WTC11 (cell line): ENCODE measurements around the gene MAN2B2. TPM values are rescaled to one million over a fixed set of nuclear protein-coding genes. Genes with fewer than 3 reads are reported as not detected.

ENCODE experiments used
- ATAC-seq: fragments of 200-7000 bp; cut with Tn5 transposase; 2 replicates; pipeline ENCODE4 v1.10.0; 2021; ENCODE audit warnings: mild to moderate bottlenecking, moderate library complexity
- Bru-seq: library from RNA; stranded (reverse); fragments of 400-500 nt; gene quantifications from one replicate; lab custom pipeline; 2021; lab: Mats Ljungman, UMichigan
- CTCF ChIA-PET: fragments of 300-600 bp; sonication (Branson Sonifier 250); formaldehyde crosslinking; loops from one replicate; lab custom pipeline; 2021; ENCODE audit warnings: antibody characterized with exemption; lab: Charles Lee
- POLR2A ChIA-PET: fragments of 350-600 bp; sonication (Branson Sonifier 250); formaldehyde crosslinking; loops from one replicate; lab custom pipeline; 2021; ENCODE audit warnings: antibody characterized with exemption; lab: Charles Lee
- DNase-seq: peaks from one replicate; pipeline ENCODE4 v3.0.0; 2021; ENCODE audit warnings: low spot score
- H3K27ac Mint-ChIP-seq: 2 replicates; pipeline ENCODE4 v1.8.0; 2021; ENCODE audit warnings: mixed read lengths
- H3K27me3 Mint-ChIP-seq: 2 replicates; pipeline ENCODE4 v1.8.0; 2021; ENCODE audit warnings: low read depth, mild to moderate bottlenecking, moderate library complexity, mixed read lengths
- H3K36me3 Mint-ChIP-seq: 2 replicates; pipeline ENCODE4 v1.8.0; 2021; ENCODE audit warnings: mixed read lengths
- H3K4me1 Mint-ChIP-seq: 2 replicates; pipeline ENCODE4 v1.8.0; 2022; ENCODE audit warnings: mixed read lengths
- H3K4me3 Mint-ChIP-seq: 2 replicates; pipeline ENCODE4 v1.8.0; 2021; ENCODE audit warnings: mild to moderate bottlenecking, moderate library complexity, mixed read lengths
- H3K9me3 Mint-ChIP-seq: 2 replicates; pipeline ENCODE4 v1.8.0; 2021; ENCODE audit warnings: mixed read lengths
- ESRRA ChIP-seq: sonication (generic); formaldehyde crosslinking; IDR thresholded peaks from 2 replicates; pipeline ENCODE4 v1.8.1; 2022; ENCODE audit warnings: mild to moderate bottlenecking, missing genetic modification reagents, borderline replicate concordance
- FOXP1 ChIP-seq: sonication (generic); formaldehyde crosslinking; IDR thresholded peaks from 2 replicates; pipeline ENCODE4 v1.8.0; 2022; ENCODE audit warnings: missing genetic modification reagents, mild to moderate bottlenecking, moderate library complexity, borderline replicate concordance
- GABPB1 ChIP-seq: sonication (generic); formaldehyde crosslinking; IDR thresholded peaks from 2 replicates; pipeline ENCODE4 v1.8.1; 2023; ENCODE audit warnings: mild to moderate bottlenecking, missing genetic modification reagents
- NFE2L1 ChIP-seq: sonication (generic); formaldehyde crosslinking; IDR thresholded peaks from 2 replicates; pipeline ENCODE4 v1.8.1; 2023; ENCODE audit warnings: missing genetic modification reagents
- NFYB ChIP-seq: sonication (generic); formaldehyde crosslinking; conservative IDR thresholded peaks from 2 replicates; pipeline ENCODE4 v1.8.0; 2022; ENCODE audit warnings: low read depth, missing genetic modification reagents
- RELA ChIP-seq: sonication (generic); formaldehyde crosslinking; IDR thresholded peaks from 2 replicates; pipeline ENCODE4 v1.8.1; 2022; ENCODE audit warnings: missing genetic modification reagents, mild to moderate bottlenecking, borderline replicate concordance
- SP1 ChIP-seq: sonication (generic); formaldehyde crosslinking; conservative IDR thresholded peaks from 2 replicates; pipeline ENCODE4 v1.8.1; 2022; ENCODE audit warnings: missing genetic modification reagents
- TEAD1 ChIP-seq: sonication (generic); formaldehyde crosslinking; IDR thresholded peaks from 2 replicates; pipeline ENCODE4 v1.8.0; 2022; ENCODE audit warnings: mild to moderate bottlenecking, missing genetic modification reagents
- TEAD4 ChIP-seq: sonication (generic); formaldehyde crosslinking; IDR thresholded peaks from 2 replicates; pipeline ENCODE4 v1.8.0; 2022; ENCODE audit warnings: mild to moderate bottlenecking, missing genetic modification reagents
- ZBTB21 ChIP-seq: sonication (generic); formaldehyde crosslinking; IDR thresholded peaks from 2 replicates; pipeline ENCODE4 v1.8.1; 2023; ENCODE audit warnings: mild to moderate bottlenecking, missing genetic modification reagents, borderline replicate concordance
- long read RNA-seq, 3 experiments: library from RNA in 1 of 3; library from capped mRNA in 1 of 3; library from polyadenylated mRNA in 1 of 3; unstranded in 2 of 3; stranded (forward) in 1 of 3; transcript quantifications; one replicate each; pipeline ENCODE4 v2.0.0, GENCODE V29; 2021
- total RNA-seq: library from RNA; stranded (reverse); gene quantifications from 3 replicates; pipeline ENCODE4 v1.2.3, GENCODE V29; 2021
- TF ChIP-seq, protein P1 (sequence below): sonication (generic); formaldehyde crosslinking; IDR thresholded peaks from 2 replicates; pipeline ENCODE4 v1.8.0; 2022; ENCODE audit warnings: mild to moderate bottlenecking, missing genetic modification reagents
- TF ChIP-seq, protein P2 (sequence below): fragments of 200-600 bp; IDR thresholded peaks from 2 replicates; pipeline ENCODE4 v1.8.0; 2022; ENCODE audit warnings: antibody characterized with exemption
- TF ChIP-seq, protein P3 (sequence below): sonication (generic); formaldehyde crosslinking; conservative IDR thresholded peaks from 2 replicates; pipeline ENCODE4 v1.8.1; 2023; ENCODE audit warnings: mild to moderate bottlenecking, low read depth, missing genetic modification reagents, moderate library complexity
- TF ChIP-seq, protein P4 (sequence below): sonication (generic); formaldehyde crosslinking; IDR thresholded peaks from 2 replicates; pipeline ENCODE4 v1.8.1; 2023; ENCODE audit warnings: mild to moderate bottlenecking, moderate library complexity, missing genetic modification reagents
- TF ChIP-seq, protein P5 (sequence below): sonication (generic); formaldehyde crosslinking; IDR thresholded peaks from 2 replicates; pipeline ENCODE4 v1.8.1; 2022; ENCODE audit warnings: mild to moderate bottlenecking, moderate library complexity, missing genetic modification reagents
- TF ChIP-seq, protein P6 (sequence below): sonication (generic); formaldehyde crosslinking; IDR thresholded peaks from 2 replicates; pipeline ENCODE4 v1.8.1; 2022; ENCODE audit warnings: mild to moderate bottlenecking, missing genetic modification reagents, moderate library complexity, borderline replicate concordance
- TF ChIP-seq, protein P7 (sequence below): sonication (generic); formaldehyde crosslinking; IDR thresholded peaks from 2 replicates; pipeline ENCODE4 v1.8.0; 2022; ENCODE audit warnings: missing genetic modification reagents
- TF ChIP-seq, protein P8 (sequence below): sonication (generic); formaldehyde crosslinking; IDR thresholded peaks from 2 replicates; pipeline ENCODE4 v1.8.0; 2022; ENCODE audit warnings: mild to moderate bottlenecking, missing genetic modification reagents

The MAN2B2 gene
- total RNA-seq (6.3 to 8.0 TPM (median 7.5 TPM) in 3 replicates), Bru-seq, nascent RNA (percentile 44 among the genes with signal in this experiment)
- long read RNA-seq, experiment 1, full-length matches to known transcripts = 4 of 15 reads
- long read RNA-seq, experiment 1, partial matches to known transcripts = 4 of 15 reads
- long read RNA-seq, experiment 1, other reads (novel, unspliced or antisense) = 7 of 15 reads
- long read RNA-seq, experiment 2, full-length matches to known transcripts = 6 of 15 reads
- long read RNA-seq, experiment 2, partial matches to known transcripts = 5 of 15 reads
- long read RNA-seq, experiment 2, other reads (novel, unspliced or antisense) = 4 of 15 reads
- long read RNA-seq, experiment 3, partial matches to known transcripts = 0 of 1 reads
- long read RNA-seq, experiment 3, other reads (novel, unspliced or antisense) = 1 of 1 reads

DNA sequence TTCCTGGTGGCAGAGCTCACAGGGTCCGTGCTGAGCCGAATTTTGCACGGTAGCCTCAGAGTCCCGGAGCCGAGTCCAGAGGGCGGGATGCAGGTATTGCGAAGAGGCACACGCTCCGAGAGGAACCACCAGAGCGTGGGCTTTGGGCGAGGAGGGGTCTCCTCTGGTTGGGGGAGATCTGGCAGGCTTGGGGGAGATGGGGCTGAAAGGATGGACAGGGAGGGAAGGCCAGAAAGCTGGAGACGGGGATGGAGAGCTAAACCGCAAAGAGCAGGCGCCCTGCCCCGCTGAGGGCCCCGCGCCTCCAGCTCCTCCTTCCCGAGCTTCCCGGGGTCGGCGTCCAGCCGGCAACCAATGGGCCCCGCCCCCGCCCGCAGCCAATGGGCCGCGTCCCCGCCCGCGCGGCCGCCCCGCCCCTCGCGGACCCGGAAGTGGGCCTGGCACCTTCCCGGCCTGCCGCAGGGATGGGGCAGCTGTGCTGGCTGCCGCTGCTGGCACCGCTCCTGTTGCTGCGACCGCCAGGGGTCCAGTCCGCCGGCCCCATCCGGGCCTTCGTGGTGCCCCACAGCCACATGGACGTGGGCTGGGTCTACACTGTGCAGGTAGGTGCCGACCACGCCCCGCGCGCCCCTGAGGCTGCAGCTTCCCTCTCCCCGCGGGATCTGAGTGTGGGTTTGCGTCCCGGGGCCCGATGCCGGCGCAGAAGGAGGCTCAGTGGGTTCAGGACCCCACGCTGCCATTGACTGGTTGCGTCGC lies at the start of gene MAN2B2:
TSS of gene MAN2B2 (plus strand) at position 443 of the 756 bp plus-strand sequence. CDS start at position 465, 22 bp downstream.
- ChIA-PET CTCF (interaction anchor here (0.5 to 1.9 kb wide), 26 partner anchors 9 to 527 kb away, joined by 3 to 12 read pairs (median 4); a partner anchor contains a TSS), POLR2A (interaction anchor here (0.7 to 1.6 kb wide), 4 partner anchors 89 to 188 kb away, joined by 3 read pairs; no protein-coding TSS in a partner anchor)
- DNase-seq (peak; percentile 89), ATAC-seq (peak; percentile 93)
- Mint-ChIP-seq H3K36me3 (peaks cover 13% of the 10 kb centered on the region), H3K9me3 (peaks cover 7% of the 10 kb centered on the region), H3K4me1 (no peaks in the 10 kb centered on the region; the same call in 1 of the 2 replicates), H3K27ac (0 out of 2 replicates have a peak within 1 kb of the TSS, but pooled peaks have one; percentile 8), H3K4me3 (peak within 1 kb of the TSS; percentile 78), H3K27me3 (peaks cover 43% of the 10 kb centered on the region)
- TF ChIP-seq NFE2L1 (peak; percentile 58; the same call in 1 of the 2 replicates), GABPB1 (0 out of 2 replicates have a peak, but pooled peaks have one; percentile 12), TEAD1 (CRISPR knock-in tag) (0 out of 2 replicates have a peak, but pooled peaks have one; percentile 28), TEAD4 (CRISPR knock-in tag) (no peak), ZBTB21 (CRISPR knock-in tag) (no peak), FOXP1 (0 out of 2 replicates have a peak, but pooled peaks have one; percentile 65), ESRRA (CRISPR knock-in tag) (0 out of 2 replicates have a peak, but pooled peaks have one; percentile 18), NFYB (CRISPR knock-in tag) (peak; percentile 70), RELA (0 out of 2 replicates have a peak, but pooled peaks have one; percentile 45), SP1 (CRISPR knock-in tag) (peak; percentile 92)
- TF ChIP-seq, protein P1, sequence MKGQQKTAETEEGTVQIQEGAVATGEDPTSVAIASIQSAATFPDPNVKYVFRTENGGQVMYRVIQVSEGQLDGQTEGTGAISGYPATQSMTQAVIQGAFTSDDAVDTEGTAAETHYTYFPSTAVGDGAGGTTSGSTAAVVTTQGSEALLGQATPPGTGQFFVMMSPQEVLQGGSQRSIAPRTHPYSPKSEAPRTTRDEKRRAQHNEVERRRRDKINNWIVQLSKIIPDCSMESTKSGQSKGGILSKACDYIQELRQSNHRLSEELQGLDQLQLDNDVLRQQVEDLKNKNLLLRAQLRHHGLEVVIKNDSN (CRISPR knock-in tag) = 0 out of 2 replicates have a peak, but pooled peaks have one; percentile 54
- TF ChIP-seq, protein P2, sequence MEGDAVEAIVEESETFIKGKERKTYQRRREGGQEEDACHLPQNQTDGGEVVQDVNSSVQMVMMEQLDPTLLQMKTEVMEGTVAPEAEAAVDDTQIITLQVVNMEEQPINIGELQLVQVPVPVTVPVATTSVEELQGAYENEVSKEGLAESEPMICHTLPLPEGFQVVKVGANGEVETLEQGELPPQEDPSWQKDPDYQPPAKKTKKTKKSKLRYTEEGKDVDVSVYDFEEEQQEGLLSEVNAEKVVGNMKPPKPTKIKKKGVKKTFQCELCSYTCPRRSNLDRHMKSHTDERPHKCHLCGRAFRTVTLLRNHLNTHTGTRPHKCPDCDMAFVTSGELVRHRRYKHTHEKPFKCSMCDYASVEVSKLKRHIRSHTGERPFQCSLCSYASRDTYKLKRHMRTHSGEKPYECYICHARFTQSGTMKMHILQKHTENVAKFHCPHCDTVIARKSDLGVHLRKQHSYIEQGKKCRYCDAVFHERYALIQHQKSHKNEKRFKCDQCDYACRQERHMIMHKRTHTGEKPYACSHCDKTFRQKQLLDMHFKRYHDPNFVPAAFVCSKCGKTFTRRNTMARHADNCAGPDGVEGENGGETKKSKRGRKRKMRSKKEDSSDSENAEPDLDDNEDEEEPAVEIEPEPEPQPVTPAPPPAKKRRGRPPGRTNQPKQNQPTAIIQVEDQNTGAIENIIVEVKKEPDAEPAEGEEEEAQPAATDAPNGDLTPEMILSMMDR = no peak
- TF ChIP-seq, protein P3, sequence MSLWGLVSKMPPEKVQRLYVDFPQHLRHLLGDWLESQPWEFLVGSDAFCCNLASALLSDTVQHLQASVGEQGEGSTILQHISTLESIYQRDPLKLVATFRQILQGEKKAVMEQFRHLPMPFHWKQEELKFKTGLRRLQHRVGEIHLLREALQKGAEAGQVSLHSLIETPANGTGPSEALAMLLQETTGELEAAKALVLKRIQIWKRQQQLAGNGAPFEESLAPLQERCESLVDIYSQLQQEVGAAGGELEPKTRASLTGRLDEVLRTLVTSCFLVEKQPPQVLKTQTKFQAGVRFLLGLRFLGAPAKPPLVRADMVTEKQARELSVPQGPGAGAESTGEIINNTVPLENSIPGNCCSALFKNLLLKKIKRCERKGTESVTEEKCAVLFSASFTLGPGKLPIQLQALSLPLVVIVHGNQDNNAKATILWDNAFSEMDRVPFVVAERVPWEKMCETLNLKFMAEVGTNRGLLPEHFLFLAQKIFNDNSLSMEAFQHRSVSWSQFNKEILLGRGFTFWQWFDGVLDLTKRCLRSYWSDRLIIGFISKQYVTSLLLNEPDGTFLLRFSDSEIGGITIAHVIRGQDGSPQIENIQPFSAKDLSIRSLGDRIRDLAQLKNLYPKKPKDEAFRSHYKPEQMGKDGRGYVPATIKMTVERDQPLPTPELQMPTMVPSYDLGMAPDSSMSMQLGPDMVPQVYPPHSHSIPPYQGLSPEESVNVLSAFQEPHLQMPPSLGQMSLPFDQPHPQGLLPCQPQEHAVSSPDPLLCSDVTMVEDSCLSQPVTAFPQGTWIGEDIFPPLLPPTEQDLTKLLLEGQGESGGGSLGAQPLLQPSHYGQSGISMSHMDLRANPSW (CRISPR knock-in tag) = no peak
- TF ChIP-seq, protein P4, sequence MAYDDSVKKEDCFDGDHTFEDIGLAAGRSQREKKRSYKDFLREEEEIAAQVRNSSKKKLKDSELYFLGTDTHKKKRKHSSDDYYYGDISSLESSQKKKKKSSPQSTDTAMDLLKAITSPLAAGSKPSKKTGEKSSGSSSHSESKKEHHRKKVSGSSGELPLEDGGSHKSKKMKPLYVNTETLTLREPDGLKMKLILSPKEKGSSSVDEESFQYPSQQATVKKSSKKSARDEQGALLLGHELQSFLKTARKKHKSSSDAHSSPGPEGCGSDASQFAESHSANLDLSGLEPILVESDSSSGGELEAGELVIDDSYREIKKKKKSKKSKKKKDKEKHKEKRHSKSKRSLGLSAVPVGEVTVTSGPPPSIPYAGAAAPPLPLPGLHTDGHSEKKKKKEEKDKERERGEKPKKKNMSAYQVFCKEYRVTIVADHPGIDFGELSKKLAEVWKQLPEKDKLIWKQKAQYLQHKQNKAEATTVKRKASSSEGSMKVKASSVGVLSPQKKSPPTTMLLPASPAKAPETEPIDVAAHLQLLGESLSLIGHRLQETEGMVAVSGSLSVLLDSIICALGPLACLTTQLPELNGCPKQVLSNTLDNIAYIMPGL (CRISPR knock-in tag) = 0 out of 2 replicates have a peak, but pooled peaks have one; percentile 40
- TF ChIP-seq, protein P5, sequence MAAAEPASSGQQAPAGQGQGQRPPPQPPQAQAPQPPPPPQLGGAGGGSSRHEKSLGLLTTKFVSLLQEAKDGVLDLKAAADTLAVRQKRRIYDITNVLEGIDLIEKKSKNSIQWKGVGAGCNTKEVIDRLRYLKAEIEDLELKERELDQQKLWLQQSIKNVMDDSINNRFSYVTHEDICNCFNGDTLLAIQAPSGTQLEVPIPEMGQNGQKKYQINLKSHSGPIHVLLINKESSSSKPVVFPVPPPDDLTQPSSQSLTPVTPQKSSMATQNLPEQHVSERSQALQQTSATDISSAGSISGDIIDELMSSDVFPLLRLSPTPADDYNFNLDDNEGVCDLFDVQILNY (CRISPR knock-in tag) = peak; percentile 30; the same call in 1 of the 2 replicates
- TF ChIP-seq, protein P6, sequence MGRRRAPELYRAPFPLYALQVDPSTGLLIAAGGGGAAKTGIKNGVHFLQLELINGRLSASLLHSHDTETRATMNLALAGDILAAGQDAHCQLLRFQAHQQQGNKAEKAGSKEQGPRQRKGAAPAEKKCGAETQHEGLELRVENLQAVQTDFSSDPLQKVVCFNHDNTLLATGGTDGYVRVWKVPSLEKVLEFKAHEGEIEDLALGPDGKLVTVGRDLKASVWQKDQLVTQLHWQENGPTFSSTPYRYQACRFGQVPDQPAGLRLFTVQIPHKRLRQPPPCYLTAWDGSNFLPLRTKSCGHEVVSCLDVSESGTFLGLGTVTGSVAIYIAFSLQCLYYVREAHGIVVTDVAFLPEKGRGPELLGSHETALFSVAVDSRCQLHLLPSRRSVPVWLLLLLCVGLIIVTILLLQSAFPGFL (CRISPR knock-in tag) = 0 out of 2 replicates have a peak, but pooled peaks have one; percentile 21
- TF ChIP-seq, protein P7, sequence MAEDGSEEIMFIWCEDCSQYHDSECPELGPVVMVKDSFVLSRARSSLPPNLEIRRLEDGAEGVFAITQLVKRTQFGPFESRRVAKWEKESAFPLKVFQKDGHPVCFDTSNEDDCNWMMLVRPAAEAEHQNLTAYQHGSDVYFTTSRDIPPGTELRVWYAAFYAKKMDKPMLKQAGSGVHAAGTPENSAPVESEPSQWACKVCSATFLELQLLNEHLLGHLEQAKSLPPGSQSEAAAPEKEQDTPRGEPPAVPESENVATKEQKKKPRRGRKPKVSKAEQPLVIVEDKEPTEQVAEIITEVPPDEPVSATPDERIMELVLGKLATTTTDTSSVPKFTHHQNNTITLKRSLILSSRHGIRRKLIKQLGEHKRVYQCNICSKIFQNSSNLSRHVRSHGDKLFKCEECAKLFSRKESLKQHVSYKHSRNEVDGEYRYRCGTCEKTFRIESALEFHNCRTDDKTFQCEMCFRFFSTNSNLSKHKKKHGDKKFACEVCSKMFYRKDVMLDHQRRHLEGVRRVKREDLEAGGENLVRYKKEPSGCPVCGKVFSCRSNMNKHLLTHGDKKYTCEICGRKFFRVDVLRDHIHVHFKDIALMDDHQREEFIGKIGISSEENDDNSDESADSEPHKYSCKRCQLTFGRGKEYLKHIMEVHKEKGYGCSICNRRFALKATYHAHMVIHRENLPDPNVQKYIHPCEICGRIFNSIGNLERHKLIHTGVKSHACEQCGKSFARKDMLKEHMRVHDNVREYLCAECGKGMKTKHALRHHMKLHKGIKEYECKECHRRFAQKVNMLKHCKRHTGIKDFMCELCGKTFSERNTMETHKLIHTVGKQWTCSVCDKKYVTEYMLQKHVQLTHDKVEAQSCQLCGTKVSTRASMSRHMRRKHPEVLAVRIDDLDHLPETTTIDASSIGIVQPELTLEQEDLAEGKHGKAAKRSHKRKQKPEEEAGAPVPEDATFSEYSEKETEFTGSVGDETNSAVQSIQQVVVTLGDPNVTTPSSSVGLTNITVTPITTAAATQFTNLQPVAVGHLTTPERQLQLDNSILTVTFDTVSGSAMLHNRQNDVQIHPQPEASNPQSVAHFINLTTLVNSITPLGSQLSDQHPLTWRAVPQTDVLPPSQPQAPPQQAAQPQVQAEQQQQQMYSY (CRISPR knock-in tag) = peak; percentile 94
- TF ChIP-seq, protein P8, sequence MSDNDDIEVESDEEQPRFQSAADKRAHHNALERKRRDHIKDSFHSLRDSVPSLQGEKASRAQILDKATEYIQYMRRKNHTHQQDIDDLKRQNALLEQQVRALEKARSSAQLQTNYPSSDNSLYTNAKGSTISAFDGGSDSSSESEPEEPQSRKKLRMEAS = peak; percentile 25; the same call in 1 of the 2 replicates
